Measurements from ENCODE around the gene GRIP2.

The GRIP2 gene

DNA sequence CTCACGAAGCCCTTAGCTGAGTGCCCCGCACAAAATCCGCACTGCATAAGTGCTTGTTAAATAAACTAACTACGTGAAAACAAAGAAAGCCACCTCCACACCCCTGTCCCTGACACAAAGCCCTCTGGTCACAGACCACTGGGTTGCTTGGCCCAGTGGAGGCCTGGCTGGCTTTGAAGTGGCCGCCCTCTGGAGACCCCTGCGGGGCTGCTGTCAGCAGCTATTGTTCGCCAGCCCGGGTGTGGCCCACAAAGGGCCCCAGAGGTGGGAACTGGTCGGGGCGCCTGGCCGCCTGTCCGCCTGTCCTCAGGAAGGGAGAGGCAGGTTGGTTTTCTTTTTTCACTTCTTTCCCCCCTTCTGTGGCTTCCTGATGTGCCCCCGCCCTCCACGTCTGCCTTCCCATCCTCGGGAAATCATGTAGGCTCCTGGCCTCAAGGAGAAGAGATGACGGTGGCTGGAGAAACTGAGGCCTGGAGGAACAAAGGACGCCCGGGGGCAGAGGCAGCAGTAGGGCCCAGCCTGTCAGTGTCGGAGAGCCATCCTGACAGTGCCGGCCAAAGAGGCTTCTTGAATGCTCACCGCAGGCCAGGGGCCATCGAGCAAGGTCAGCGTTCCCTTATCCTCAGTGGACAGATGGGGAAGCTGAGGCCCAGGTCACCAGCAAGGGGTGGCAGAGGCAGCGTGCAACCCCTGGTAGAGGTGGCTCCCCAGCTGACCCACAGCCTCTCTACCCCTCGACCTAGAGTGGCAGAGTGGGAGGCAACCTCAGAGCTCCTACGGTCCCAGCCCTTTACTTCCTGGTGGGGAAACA is 76.6 kb downstream of the GRIP2 start:
- DNase-seq = no peak

DNA sequence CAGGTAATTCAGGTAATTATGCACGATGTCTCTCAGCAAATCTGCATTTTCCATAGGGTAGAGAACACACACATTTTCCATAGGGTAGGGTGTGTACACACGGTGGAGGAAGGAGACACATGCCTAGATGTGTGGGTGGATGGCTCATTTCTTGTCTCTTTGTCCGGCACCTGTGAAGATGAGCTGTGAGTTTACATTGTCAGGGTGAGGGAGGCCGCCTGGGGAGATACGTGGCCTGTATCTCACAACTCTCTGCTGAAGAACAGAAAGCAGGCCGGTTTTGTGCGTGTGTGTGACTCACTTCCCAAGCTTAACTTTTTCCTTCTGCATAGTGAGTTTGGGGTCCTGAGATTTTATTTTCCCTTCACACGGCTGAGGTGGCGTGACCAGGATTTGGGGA is 77.4 kb downstream of the GRIP2 start:
- DNase-seq = no peak

DNA sequence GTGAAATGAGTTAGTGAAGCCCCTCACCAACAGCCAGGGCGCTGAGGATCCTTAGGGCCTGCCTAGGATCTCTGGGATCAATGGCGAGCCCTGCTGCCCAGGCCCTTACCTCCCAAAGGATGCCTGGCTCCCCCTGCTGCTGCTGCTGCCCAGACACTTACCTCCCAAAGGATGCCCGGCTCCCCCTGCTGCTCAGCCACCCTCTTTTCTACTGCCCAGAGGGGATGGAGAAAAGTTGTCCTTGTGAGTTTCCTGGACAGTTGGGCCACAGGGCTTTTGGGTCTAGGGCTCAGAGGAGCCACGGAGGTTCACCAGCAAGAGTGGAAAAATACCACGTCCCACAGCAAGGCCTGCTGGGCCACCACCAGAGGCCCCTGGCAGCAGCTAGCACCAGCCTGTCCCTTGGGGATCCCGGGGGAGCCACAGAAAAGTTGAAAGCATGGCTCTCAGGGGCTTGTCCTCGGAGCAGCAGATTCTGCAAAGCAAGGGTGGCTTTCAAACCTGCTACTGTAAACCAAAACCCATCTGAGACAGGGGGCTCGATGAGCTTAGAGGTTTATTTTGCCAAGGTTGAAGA is 78.3 kb downstream of the GRIP2 start:
- DNase-seq = no peak

- no peak for DNase-seq
Measured at GRCh38 chr3:14461006-14461747, 79.0 kb downstream of the GRIP2 start.

DNA sequence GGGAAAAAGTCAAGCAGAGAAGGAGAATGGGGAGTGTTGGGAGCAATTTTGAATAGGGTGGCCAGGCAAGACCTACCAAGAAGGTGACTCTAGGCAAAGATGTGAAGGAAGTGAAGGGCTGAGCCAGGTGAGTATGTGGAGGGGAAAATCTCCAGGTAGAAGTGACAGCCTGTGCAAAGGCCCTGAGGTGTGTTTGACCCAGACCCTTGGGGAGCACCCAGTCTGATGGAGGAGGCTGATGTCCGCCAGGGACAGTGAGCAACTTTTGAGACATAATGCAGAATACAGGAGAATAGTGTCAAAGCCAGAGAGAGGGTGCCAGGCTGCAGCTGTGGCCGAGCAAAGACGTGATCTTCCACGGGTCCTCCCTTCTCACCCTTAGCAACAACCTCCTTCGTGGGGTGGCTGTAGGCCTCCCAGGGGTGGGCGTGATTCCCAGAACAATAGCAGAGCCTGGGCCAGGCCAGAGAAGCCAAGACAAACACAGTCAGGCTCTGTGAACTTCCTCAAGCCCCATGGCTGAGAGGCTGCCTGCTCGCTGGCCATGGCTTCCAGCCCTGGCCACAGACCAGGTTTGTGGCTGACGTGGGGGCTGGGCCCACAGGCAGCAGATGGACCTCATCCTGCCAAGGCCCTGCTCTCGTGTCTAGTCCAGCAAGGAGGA is 79.7 kb downstream of the GRIP2 start:
- no peak for DNase-seq

DNA sequence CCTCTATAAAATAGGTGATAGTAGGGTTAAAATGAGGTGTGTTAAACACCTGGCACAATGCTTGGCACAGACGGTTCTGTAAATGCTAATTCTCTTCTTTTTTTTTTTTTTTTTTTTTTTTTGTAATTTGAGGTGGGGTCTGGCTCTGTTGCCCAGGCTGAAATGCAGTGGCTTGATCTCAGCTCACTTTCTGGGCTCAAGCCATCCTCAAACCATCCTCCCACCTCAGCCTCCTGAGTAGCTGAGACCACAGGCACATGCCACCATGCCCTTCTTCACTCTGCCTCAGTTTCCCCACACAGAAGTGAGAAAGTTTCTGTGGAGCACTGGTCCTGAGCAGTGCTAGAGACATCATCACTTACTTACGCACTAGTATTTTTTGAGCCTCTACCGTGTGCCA is 80.4 kb downstream of the GRIP2 start:
- no peak for DNase-seq

GRCh38 chr3:14459384-14459783 is 80.8 kb downstream of the GRIP2 start:
- DNase-seq = no peak

DNA sequence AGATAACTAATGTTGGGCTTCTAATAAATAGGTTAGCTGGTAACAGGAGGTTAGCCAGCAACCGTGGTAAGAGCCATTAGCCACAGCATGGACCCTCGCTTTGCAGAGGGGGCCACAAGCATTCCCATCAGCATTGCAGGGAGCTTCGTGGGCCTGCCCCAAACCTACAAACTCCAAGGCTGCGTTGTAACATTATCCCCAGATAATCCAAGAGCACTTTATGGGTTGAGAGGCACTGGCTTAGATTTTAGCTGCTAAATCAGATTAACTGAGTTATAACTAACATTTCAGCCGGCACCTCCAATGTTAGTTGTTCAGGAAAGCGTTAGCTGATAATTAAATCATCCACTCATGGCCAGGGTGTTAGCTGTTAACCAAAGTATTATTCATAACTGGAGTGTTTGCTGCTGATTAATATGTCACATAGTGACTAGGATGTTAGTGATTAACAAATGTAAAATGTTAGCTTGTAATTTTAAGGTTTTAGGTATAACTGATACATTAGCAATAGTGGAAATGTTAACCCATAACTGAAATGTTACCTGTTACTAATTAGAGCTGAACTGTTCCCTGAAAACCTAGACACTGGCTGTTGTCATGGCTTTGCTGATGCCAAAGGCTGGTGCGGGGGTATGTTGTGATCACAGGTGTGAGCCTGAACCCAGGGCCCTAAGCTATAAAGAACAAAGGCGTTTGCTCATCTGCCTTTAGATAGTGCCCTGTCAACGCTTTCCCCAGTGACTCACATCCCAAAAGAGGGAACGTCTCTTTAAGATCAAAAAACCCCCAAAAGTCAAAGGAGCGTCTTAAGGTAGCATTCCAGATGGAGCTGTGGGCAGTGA is 81.5 kb downstream of the GRIP2 start:
- no peak for DNase-seq

GRCh38 chr3:14457999-14458398 is 82.1 kb downstream of the GRIP2 start:
- DNase-seq = no peak

DNA sequence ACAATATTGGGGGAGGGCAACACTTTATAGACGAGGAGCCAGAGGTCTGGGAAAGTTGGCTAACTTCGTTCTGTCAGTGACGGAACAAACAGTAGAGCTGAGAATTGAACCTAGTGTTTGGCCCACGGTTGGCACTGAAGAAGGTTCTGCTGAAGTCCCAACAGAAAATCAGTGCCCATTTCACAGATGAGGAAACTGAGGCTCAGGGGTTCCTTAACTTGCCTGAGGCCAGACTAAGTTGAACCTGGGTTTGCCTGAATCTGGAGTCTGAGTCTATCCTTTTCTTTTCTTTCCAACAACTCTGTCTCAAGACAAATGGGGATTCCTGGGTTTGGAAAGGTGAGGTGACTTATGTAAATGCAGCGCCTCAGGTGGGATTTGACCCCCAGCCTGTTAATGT is 82.7 kb downstream of the GRIP2 start:
- DNase-seq = no peak

DNA sequence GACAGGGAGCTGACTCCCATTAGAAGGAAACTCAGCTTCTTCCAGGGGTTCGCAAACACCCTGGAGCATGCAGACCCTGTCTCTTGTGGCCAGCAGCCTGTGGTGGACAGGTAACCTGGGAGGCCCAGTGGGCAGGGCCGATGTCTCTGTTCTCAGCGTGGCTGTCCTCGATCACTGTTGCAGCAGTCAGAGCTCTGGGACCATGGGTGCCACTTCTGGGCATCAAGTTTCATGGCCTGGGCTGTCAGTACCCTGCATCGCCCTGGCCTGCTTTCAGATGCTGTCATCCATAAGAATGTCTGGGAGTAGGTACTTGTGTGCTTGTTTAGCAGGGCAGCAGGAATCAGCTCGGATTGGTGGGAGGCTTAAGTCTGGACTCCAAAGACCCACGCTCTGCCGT is 83.3 kb downstream of the GRIP2 start:
- no peak for DNase-seq

GRCh38 chr3:14455571-14456317 is 84.4 kb downstream of the GRIP2 start:
- DNase-seq = no peak

- no peak for DNase-seq
Measured at GRCh38 chr3:14454639-14455310, 85.4 kb downstream of the GRIP2 start.

GRCh38 chr3:14453876-14454638 is 86.1 kb downstream of the GRIP2 start:
- no peak for DNase-seq

DNA sequence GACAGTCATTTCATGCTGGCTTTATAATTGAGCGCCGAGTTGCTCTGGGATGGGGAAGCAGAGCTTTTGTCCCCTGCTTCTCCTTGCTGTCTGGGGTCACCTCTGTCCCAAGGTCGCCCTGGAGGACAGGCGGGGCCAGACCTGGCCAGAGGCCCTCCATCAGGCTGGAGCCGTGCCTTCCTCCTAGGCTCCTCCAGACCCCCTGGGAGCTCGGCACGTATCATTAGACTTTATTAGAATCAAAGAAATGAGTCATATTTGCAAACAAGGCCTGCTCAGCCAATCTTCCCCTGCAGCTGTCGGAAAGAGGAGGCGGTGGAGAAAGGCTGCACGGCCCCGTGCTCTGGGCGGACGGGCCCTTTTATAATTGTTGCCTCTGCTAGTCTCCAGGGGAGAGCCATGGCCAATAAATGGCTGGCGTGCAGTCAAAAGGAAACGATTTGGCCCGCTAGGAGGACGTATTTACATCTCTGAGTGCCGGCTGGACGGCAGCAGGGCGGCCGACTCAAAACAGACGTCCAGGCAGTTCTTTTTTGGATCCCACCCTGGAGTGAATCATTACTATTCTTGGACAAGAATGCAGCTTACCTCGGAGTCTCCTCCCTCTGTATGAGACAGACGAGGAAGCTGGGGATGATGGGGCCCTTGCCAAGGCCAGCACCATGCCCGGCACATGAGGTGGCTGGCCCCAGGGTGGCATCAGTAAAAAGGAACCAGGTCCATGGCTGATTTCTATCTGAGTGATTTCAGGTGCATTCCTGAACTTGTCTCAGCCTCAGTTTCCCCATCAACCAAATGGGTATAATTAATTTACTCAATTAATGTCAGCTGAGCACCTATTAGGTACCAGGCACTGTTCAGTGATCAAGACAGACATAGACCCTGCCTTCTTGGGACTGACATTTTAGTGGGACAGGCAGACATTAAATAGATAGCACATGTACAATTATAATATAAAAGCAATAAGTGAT is 87.1 kb downstream of the GRIP2 start:
- peak; percentile 84 for DNase-seq

DNA sequence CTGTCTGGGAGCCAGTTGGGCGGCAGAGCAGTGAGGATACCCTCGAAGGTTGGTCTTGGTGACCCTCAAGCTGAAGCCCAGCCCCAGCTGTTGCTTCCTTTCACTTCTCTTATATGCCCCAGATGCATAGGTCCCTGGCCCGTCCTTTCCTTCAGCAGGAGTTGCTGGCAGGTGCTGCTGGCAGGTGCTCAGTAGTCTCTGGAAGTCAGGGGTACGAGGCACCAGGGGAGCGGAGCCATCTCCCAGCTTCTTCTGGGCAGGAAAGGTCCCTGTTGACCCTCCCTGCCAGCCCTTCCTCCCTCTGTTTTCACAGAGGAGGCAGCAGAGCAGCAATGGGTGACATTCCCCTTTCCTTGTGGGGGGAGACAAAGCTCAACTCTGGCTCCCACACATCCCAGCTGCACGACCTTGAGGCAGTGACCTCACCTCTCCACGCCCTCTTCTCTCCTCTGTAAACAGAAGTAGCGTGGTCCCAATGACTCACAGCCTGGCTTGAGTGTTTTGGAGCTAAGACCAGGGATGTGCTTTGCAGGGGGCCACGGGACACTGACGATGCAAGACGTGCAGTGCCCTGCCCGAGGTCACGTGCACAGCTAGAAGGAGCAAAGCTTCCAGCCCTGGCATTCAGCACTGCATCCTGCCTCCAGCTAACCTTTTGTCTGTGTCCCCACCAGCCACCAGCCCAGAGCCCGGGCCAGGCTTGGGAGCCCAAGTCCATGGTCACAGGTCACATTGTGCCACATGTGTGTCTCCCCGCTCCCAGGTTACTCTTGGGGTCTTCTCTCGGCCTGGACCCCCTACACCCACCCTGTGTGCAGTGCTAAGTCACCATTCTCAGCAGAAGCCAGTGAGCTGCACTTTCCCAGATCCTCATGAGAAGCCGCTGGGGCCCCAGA is 88.0 kb downstream of the GRIP2 start:
- no peak for DNase-seq

DNA sequence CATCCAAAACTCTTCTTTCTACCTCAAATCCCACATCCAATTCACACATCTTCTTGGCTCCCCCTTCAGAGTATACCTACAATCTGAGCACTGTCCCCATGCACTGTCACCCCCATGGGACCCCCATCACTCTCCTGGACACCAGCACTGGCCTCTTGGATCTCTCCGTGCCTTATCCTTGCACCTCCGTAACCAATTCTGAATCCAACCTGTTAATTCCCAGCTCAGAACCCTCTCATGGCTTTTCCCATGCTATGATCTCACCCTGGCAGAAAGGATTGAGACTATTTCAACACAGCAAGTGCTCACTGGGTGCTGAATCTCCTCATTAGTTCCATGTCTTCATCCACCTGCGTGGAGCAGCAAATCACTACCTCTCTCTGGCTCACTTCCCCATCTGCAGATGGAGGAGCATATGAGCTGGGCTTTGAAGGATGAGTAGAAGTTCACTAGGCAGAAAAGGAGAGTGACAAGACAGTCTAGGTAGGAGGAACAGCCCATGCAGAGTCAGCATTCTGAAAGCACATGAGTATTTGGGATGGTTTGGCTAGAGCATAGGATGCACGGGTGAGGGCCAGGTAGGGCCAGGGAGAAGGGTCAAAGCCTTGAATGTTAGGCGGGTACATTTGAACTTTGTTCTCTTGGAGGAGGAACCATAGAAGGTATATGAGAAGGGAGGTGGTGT is 89.1 kb downstream of the GRIP2 start:
- no peak for DNase-seq

Measured in DMS79 (cell line).